Lower leg skin (tissue), 4 donors: ENCODE measurements around the gene PTN. TPM values are rescaled to one million over a fixed set of nuclear protein-coding genes. Genes with fewer than 3 reads are reported as not detected.

Source experiments
- DNase-seq, 2 donors: peaks; one replicate each; pipeline ENCODE4 v3.0.0-alpha.2; 2019; ENCODE audit warnings: low spot score in 2 of 2
- H3K4me3 ChIP-seq: fragments of 200-600 bp; sonication (generic); 2 replicates; pipeline ENCODE4 v1.5.1; 2017; ENCODE audit warnings: mild to moderate bottlenecking, low read depth; ENCODE audit not compliant: poor library complexity, severe bottlenecking
- CTCF ChIP-seq, 3 donors: fragments of 450-650 bp; IDR thresholded peaks; one replicate each; pipeline ENCODE4 v1.5.1; 2016; ENCODE audit warnings: antibody characterized with exemption in 3 of 3, mild to moderate bottlenecking in 3 of 3, moderate library complexity in 2 of 3
- POLR2A ChIP-seq, 2 donors: fragments of 450-650 bp; IDR thresholded peaks; one replicate each; pipeline ENCODE4 v1.6.1; 2016 to 2017; ENCODE audit warnings: antibody characterized with exemption in 2 of 2, mild to moderate bottlenecking in 1 of 2, moderate library complexity in 1 of 2
- WGBS, 2 donors: methylation state at CpG; one replicate each; pipeline ENCODE4 v1.1.5; 2018; 5-methylcytosine and 5-hydroxymethylcytosine counted together
- intact Hi-C: fragments of 100-400 bp; cut with DNase I; formaldehyde crosslinking; loops from one replicate; pipeline ENCODE4 v1.15.0; 2023; ENCODE audit warnings: low total_unique reads
- total RNA-seq, 4 donors: library from RNA; depleted of rRNA; stranded (reverse); fragments of >200 nt; gene quantifications; one replicate each; pipeline ENCODE4 v1.1.0, GENCODE V29; 2016

Gene PTN
- total RNA-seq, 4 donors from 2014 or later: 0.34 to 10.1 (median 3.0) TPM

- no peak for DNase-seq
- no peak overlapping the region for H3K4me3 ChIP-seq
- 58 to 62% methylated on average over 2 of the region's 2 CpGs for WGBS, 2 donors
- TF ChIP-seq CTCF (IDR thresholded peaks at IDR 0.05) (no peak), POLR2A (IDR thresholded peaks at IDR 0.05) (no peak)
- intact Hi-C loops: no loop called here
Observed at GRCh38 chr7:137351941-137352340, 8.4 kb upstream of the PTN start.

GRCh38 chr7:137345799-137346449 is 2.4 kb upstream of the PTN start:
- no peak for DNase-seq
- intact Hi-C loops: no loop called here
- no peak overlapping the region for H3K4me3 ChIP-seq
- TF ChIP-seq POLR2A (IDR thresholded peaks at IDR 0.05): no peak
- TF ChIP-seq CTCF (IDR thresholded peaks at IDR 0.05): no peak
- WGBS, 2 donors: 69 to 77% methylated on average over 6 of the region's 6 CpGs

GRCh38 chr7:137342828-137343261 is 688 bp downstream of the PTN start:
- no peak overlapping the region for H3K4me3 ChIP-seq
- TF ChIP-seq POLR2A (IDR thresholded peaks at IDR 0.05): no peak
- no peak for TF ChIP-seq CTCF (IDR thresholded peaks at IDR 0.05)
- intact Hi-C loops: no loop called here
- DNase-seq: no peak
- 16 to 19% methylated on average over 5 of the region's 5 CpGs for WGBS, 2 donors

GRCh38 chr7:137342265-137342664 is 1.3 kb downstream of the PTN start:
- no peak overlapping the region for H3K4me3 ChIP-seq
- no peak for DNase-seq
- intact Hi-C loops: no loop called here
- 60 to 65% methylated on average over 3 of the region's 3 CpGs for WGBS, 2 donors
- TF ChIP-seq POLR2A (IDR thresholded peaks at IDR 0.05) (no peak), CTCF (IDR thresholded peaks at IDR 0.05) (no peak)

- intact Hi-C loops: no loop called here
- H3K4me3 ChIP-seq: no peak overlapping the region
- no peak for TF ChIP-seq POLR2A (IDR thresholded peaks at IDR 0.05)
- TF ChIP-seq CTCF (IDR thresholded peaks at IDR 0.05): no peak
- no peak for DNase-seq
- whole genome bisulfite sequencing, 2 donors: 57 to 60% methylated on average over 2 of the region's 2 CpGs
Observed at GRCh38 chr7:137337902-137338301, 5.6 kb downstream of the PTN start.

GRCh38 chr7:137335814-137336213 is 7.7 kb downstream of the PTN start:
- TF ChIP-seq POLR2A (IDR thresholded peaks at IDR 0.05): no peak
- TF ChIP-seq CTCF (IDR thresholded peaks at IDR 0.05): no peak
- H3K4me3 ChIP-seq: no peak overlapping the region
- intact Hi-C loops: no loop called here
- no peak for DNase-seq
- WGBS, 2 donors: 63 to 70% methylated on average over 4 of the region's 4 CpGs
